ENCODE data around the gene CTNND2. TPM values are rescaled to one million over a fixed set of nuclear protein-coding genes. Genes with fewer than 3 reads are reported as not detected.

The CTNND2 gene
- total and polyA plus RNA-seq, 10 donors = 0.93 to 51.0 (median 21.5) TPM

DNA sequence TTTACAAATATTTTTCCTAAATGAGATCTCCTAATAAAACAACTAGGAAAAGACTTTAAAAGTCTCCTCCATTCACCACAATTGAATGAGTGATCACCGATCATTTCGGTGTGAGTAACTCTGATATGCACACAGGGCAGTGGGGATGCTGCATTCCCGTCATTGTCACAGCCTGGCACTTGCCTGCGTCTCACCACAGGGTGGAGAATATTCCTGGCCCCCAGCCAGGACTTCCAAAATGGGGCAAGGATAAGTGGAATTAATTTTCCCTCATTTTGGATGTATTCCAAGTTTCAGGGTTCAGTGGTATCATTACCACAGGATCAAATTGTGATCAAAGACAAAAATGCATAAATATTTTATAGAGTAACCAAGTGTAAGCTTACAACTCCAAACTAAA lies 107.1 kb downstream of the CTNND2 start:
- 51 to 54% (median 52%) methylated on average over 4 of the region's 4 CpGs for WGBS, 5 donors
- no peaks in the 10 kb centered on the region for H3K36me3 ChIP-seq
- peaks cover 0 to 10% (median 0%) of the 10 kb centered on the region in 8 donors for H3K9me3 ChIP-seq
- H3K27me3 ChIP-seq (replicated peaks in 1 of 7) = no peaks in the 10 kb centered on the region
- H3K27ac ChIP-seq = no peak overlapping the region
- no peak for DNase-seq
- no peak overlapping the region for H3K4me3 ChIP-seq
- H3K4me1 ChIP-seq = peaks cover 0 to 6% (median 0%) of the 10 kb centered on the region in 6 donors
- no peak for TF ChIP-seq POLR2AphosphoS5 (IDR thresholded peaks at IDR 0.05)
- no peak for TF ChIP-seq CTCF (IDR thresholded peaks at IDR 0.05 in 8 of 11, conservative IDR thresholded peaks at IDR 0.05 in 3 of 11)
- TF ChIP-seq POLR2A (IDR thresholded peaks at IDR 0.05) = no peak
- intact Hi-C loops (cut with DNase I; ENCODE audit: low total_unique reads) = no loop called here

GRCh38 chr5:11793396-11793795 lies 110.8 kb downstream of the CTNND2 start:
- Histone ChIP-seq H3K36me3 (no peaks in the 10 kb centered on the region), H3K4me1 (peaks cover 0 to 10% (median 0%) of the 10 kb centered on the region in 6 donors), H3K4me3 (no peak overlapping the region), H3K9me3 (peaks cover 0 to 10% (median 0%) of the 10 kb centered on the region in 8 donors), H3K27me3 (replicated peaks in 1 of 7) (no peaks in the 10 kb centered on the region), H3K27ac (peak overlapping the region in 3 of 8 donors; percentile 45 to 53 (median 47))
- intact Hi-C loops (cut with DNase I; ENCODE audit: low total_unique reads) = no loop called here
- 64 to 85% (median 70%) methylated on average over 1 of the region's 1 CpG for WGBS, 5 donors
- TF ChIP-seq POLR2AphosphoS5 (IDR thresholded peaks at IDR 0.05) (no peak), CTCF (IDR thresholded peaks at IDR 0.05 in 8 of 11, conservative IDR thresholded peaks at IDR 0.05 in 3 of 11) (no peak), POLR2A (IDR thresholded peaks at IDR 0.05) (no peak)
- no peak for DNase-seq

GRCh38 chr5:11792621-11793020 lies 111.6 kb downstream of the CTNND2 start:
- H3K27me3 ChIP-seq (replicated peaks in 1 of 7) = no peaks in the 10 kb centered on the region
- H3K4me3 ChIP-seq = no peak overlapping the region
- no peak for TF ChIP-seq POLR2A (IDR thresholded peaks at IDR 0.05)
- no peak for TF ChIP-seq CTCF (IDR thresholded peaks at IDR 0.05 in 8 of 11, conservative IDR thresholded peaks at IDR 0.05 in 3 of 11)
- TF ChIP-seq POLR2AphosphoS5 (IDR thresholded peaks at IDR 0.05) = no peak
- 53 to 59% (median 54%) methylated on average over 3 of the region's 3 CpGs for WGBS, 5 donors
- intact Hi-C loops (cut with DNase I; ENCODE audit: low total_unique reads) = no loop called here
- H3K36me3 ChIP-seq = no peaks in the 10 kb centered on the region
- H3K27ac ChIP-seq = peak overlapping the region in 5 of 8 donors; percentile 7 to 53 (median 45)
- H3K4me1 ChIP-seq = peaks cover 0 to 10% (median 0%) of the 10 kb centered on the region in 6 donors
- no peak for DNase-seq
- H3K9me3 ChIP-seq = peaks cover 0 to 10% (median 0%) of the 10 kb centered on the region in 8 donors

- Histone ChIP-seq H3K4me1 (peaks cover 0 to 10% (median 0%) of the 10 kb centered on the region in 6 donors), H3K36me3 (no peaks in the 10 kb centered on the region), H3K27ac (peak overlapping the region in 1 of 8 donors; percentile 45), H3K27me3 (replicated peaks in 1 of 7) (no peaks in the 10 kb centered on the region), H3K9me3 (peaks cover 0 to 10% (median 0%) of the 10 kb centered on the region in 8 donors), H3K4me3 (no peak overlapping the region)
- intact Hi-C loops (cut with DNase I; ENCODE audit: low total_unique reads) = no loop called here
- TF ChIP-seq POLR2A (IDR thresholded peaks at IDR 0.05) (no peak), POLR2AphosphoS5 (IDR thresholded peaks at IDR 0.05) (no peak), CTCF (IDR thresholded peaks at IDR 0.05 in 8 of 11, conservative IDR thresholded peaks at IDR 0.05 in 3 of 11) (no peak)
- WGBS, 5 donors = 89 to 95% (median 91%) methylated on average over 1 of the region's 1 CpG
- DNase-seq = no peak
These were observed 112.5 kb downstream of the CTNND2 start for GRCh38 chr5:11791792-11792191.
